Small intestine (tissue), 7 donors: ENCODE measurements around the gene PPIL4. TPM values are rescaled to one million over a fixed set of nuclear protein-coding genes. Genes with fewer than 3 reads are reported as not detected.

Source experiments
- DNase-seq, 2 donors: peaks; one replicate each; pipeline versions ENCODE4 v3.0.0 to v3.0.0-alpha.2; 2013
- FAIRE-seq: peaks from 2 replicates; lab custom pipeline; 2012; peaks lifted over from hg19 to GRCh38; lab: Jason Lieb, UNC
- H3K27ac ChIP-seq, 3 donors: one replicate each; pipeline ENCODE4 v1.5.1; 2013; ENCODE audit warnings: low read length in 2 of 3, mild to moderate bottlenecking in 2 of 3, control low read depth in 1 of 3, inconsistent platforms in 1 of 3, low read depth in 1 of 3, moderate library complexity in 1 of 3
- H3K27me3 ChIP-seq, 3 donors: one replicate each; pipeline ENCODE4 v1.6.1; 2013; ENCODE audit warnings: low read length in 3 of 3, inconsistent platforms in 1 of 3; ENCODE audit not compliant: control insufficient read depth in 3 of 3, insufficient read depth in 3 of 3
- H3K36me3 ChIP-seq, 3 donors: one replicate each; pipeline ENCODE4 v1.6.1; 2013; ENCODE audit warnings: low read length in 3 of 3, inconsistent platforms in 1 of 3, low read depth in 1 of 3, mild to moderate bottlenecking in 1 of 3, moderate library complexity in 1 of 3; ENCODE audit not compliant: control insufficient read depth in 3 of 3, insufficient read depth in 2 of 3
- H3K4me1 ChIP-seq, 3 donors: one replicate each; pipeline ENCODE4 v1.6.1; 2013; ENCODE audit warnings: low read length in 2 of 3, inconsistent platforms in 1 of 3, low read depth in 1 of 3, mild to moderate bottlenecking in 1 of 3, moderate library complexity in 1 of 3; ENCODE audit not compliant: control insufficient read depth in 3 of 3, insufficient read depth in 2 of 3
- H3K4me3 ChIP-seq, 3 donors: one replicate each; pipeline ENCODE4 v1.5.1; 2013; ENCODE audit warnings: low read length in 3 of 3, control low read depth in 1 of 3, inconsistent platforms in 1 of 3, low read depth in 1 of 3, mild to moderate bottlenecking in 1 of 3, moderate library complexity in 1 of 3
- H3K9me3 ChIP-seq, 2 donors: one replicate each; pipeline ENCODE4 v1.6.1; 2013; ENCODE audit warnings: low read depth in 1 of 2, low read length in 1 of 2; ENCODE audit not compliant: control insufficient read depth in 2 of 2, insufficient read depth in 1 of 2
- WGBS, 3 donors: extraction: QIAGEN DNeasy Blood & Tissue Kit; methylation state at CpG; one replicate each; pipeline ENCODE4 v1.1.7; 2013; 5-methylcytosine and 5-hydroxymethylcytosine counted together
- polyA plus RNA-seq, 4 donors: library from polyadenylated mRNA; stranded (reverse) in 3 of 4; unstranded in 1 of 4; fragments of 200-250 nt in 3 of 4; fragments of 120-200 nt in 1 of 4; gene quantifications; one replicate each; pipeline versions ENCODE4 v1.2.1 to v1.2.3, GENCODE V29; 2013
- donor health status: healthy with polysubstance abuse.
- donor health status: control.
- donor health status: control.
- donor health status: Bipolar disorder and iron deficiency.
- donor health status: healthy.

PPIL4 gene
- polyA plus RNA-seq, 4 donors, result 15.1 to 34.8 (median 16.2) TPM

DNA sequence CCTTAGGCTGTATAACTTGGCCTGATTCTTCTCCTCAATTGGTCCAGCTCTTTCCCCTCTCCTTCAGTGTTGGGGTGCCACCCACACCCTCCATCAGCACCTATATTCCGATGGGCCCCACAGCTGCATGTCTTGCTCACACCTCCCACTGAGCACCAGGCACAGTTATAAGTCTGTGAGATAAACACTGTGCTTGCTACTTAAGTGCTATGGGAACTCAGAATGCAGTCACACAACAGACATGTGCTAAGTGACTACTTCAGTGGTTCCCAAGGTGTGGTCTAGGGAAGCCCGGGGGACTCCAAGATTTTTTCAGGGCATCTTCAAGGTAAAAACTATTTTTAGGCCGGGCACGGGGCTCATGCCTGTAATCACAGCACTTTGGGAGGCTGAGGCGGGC lies 68.3 kb downstream of the PPIL4 start:
- 89 to 93% (median 90%) methylated on average over 5 of the region's 5 CpGs for WGBS, 3 donors
- Histone ChIP-seq H3K27ac (no peak overlapping the region), H3K4me1 (peaks cover 0 to 26% (median 7%) of the 10 kb centered on the region in 3 donors), H3K27me3 (no peaks in the 10 kb centered on the region), H3K9me3 (no peaks in the 10 kb centered on the region), H3K36me3 (no peaks in the 10 kb centered on the region), H3K4me3 (no peak overlapping the region)
- no peak for DNase-seq
- no peak for FAIRE-seq

DNA sequence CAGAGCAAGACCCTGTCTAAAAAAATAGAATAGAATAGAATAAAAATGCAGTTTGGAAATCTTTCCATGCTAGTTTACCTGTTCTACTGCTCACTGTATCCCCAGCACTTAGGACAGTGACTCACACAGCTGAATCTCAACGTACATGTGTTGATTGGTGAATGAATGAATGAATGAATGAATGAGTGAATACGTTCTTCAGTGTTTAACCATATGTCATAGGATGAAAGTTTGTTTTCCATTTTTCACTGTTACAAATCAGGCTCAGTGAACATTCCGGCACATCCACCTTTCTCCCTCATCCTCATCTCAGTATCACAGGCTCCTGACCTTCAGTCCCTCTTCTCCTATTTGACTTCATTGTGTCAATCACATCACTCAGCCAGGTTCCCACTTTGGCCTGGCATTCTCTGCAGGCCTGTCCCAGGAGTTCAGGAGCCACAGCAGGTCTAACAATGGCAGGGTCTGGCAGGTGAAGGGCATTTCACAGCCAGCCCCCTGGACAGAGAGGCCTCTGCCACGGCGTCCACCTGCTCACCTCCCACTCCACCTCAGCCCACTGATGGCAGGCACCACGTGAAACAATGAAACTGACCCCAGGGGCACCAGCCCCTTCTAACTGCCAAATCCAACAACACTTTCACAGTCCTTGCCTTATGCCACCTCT lies 68.9 kb downstream of the PPIL4 start:
- no peaks in the 10 kb centered on the region for H3K36me3 ChIP-seq
- no peaks in the 10 kb centered on the region for H3K27me3 ChIP-seq
- 65 to 79% (median 67%) methylated on average over 6 of the region's 6 CpGs for WGBS, 3 donors
- DNase-seq (no peak), FAIRE-seq (no peak)
- H3K27ac ChIP-seq, result no peak overlapping the region
- H3K4me3 ChIP-seq, result no peak overlapping the region
- no peaks in the 10 kb centered on the region for H3K9me3 ChIP-seq
- H3K4me1 ChIP-seq, result peaks cover 0 to 22% (median 7%) of the 10 kb centered on the region in 3 donors

GRCh38 chr6:149474108-149474935 lies 71.5 kb downstream of the PPIL4 start:
- Histone ChIP-seq H3K27ac (peak overlapping the region; percentile 65 to 83 (median 73)), H3K27me3 (no peaks in the 10 kb centered on the region), H3K9me3 (no peaks in the 10 kb centered on the region), H3K4me1 (peaks cover 0 to 18% (median 7%) of the 10 kb centered on the region in 3 donors), H3K4me3 (no peak overlapping the region), H3K36me3 (peaks cover 0 to 9% (median 0%) of the 10 kb centered on the region in 3 donors)
- WGBS, 3 donors, result 35 to 76% (median 39%) methylated on average over 30 of the region's 30 CpGs
- peak in 1 of 2 donors; percentile 45 for DNase-seq
- no peak for FAIRE-seq

DNA sequence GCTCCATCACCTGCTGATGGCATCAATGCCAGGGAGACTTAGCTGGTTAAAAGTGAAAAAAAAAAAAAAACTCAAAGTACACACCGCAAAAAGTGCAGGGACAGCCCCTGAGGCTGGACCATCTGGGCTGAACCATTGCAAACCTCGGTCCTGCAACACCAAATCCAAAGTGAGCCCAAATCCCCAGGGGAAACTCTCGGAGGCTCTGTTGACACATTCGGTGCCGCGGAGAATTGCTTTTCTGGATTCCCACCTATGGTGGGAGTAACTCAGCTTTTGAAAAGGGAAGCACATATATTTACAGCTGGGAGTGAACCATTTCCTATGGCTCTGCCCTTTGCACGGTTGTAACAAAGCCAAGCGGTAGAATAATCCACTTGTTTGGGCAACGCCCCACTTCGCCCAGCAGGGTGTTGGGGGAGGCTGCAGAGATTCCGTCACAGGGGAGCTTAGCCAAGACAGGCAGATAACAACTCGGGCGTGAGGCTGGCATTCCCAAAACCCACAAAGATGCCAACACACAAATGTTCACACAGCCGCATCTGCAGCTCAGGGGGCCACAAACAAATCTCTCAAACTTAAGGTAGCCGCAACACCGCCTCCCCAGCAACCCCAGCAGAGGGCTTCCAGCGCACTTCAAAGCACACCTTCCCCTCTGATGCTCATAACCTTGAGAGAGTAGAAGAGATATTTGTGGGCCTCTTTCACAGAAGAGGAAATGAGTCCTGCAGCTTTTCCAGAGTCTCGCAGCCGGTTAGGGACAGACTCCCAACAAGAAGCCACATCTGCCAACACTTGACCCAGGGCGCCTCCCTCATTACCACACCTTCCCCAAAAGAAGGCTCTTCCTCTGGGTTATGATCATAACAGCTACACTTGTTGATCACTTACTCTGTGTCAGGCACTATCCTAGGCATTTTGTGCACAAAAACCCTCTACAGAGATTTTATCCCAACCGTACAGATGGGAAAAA lies 72.5 kb downstream of the PPIL4 start:
- Histone ChIP-seq H3K27ac (peak overlapping the region; percentile 65 to 83 (median 73)), H3K4me1 (peaks cover 0 to 18% (median 7%) of the 10 kb centered on the region in 3 donors), H3K36me3 (peaks cover 0 to 11% (median 0%) of the 10 kb centered on the region in 3 donors), H3K4me3 (peak overlapping the region in 1 of 3 donors; percentile 18), H3K27me3 (no peaks in the 10 kb centered on the region), H3K9me3 (no peaks in the 10 kb centered on the region)
- 14 to 47% (median 33%) methylated on average over 21 of the region's 21 CpGs for WGBS, 3 donors
- no peak for FAIRE-seq
- peak; percentile 92 to 93 for DNase-seq

GRCh38 chr6:149472241-149472640 lies 73.6 kb downstream of the PPIL4 start:
- FAIRE-seq (no peak), DNase-seq (no peak)
- H3K4me3 ChIP-seq, result no peak overlapping the region
- H3K27ac ChIP-seq, result no peak overlapping the region
- no peaks in the 10 kb centered on the region for H3K9me3 ChIP-seq
- peaks cover 0 to 18% (median 7%) of the 10 kb centered on the region in 3 donors for H3K4me1 ChIP-seq
- 81 to 89% (median 86%) methylated on average over 5 of the region's 5 CpGs for WGBS, 3 donors
- no peaks in the 10 kb centered on the region for H3K27me3 ChIP-seq
- peaks cover 0 to 12% (median 0%) of the 10 kb centered on the region in 3 donors for H3K36me3 ChIP-seq

- WGBS, 3 donors, result 64 to 82% (median 75%) methylated on average over 3 of the region's 3 CpGs
- no peaks in the 10 kb centered on the region for H3K9me3 ChIP-seq
- H3K27ac ChIP-seq, result no peak overlapping the region
- FAIRE-seq (no peak), DNase-seq (no peak)
- no peaks in the 10 kb centered on the region for H3K27me3 ChIP-seq
- no peak overlapping the region for H3K4me3 ChIP-seq
- H3K36me3 ChIP-seq, result peaks cover 0 to 12% (median 0%) of the 10 kb centered on the region in 3 donors
- H3K4me1 ChIP-seq, result peaks cover 0 to 18% (median 7%) of the 10 kb centered on the region in 3 donors
These were observed 74.0 kb downstream of the PPIL4 start for GRCh38 chr6:149471801-149472200.

DNA sequence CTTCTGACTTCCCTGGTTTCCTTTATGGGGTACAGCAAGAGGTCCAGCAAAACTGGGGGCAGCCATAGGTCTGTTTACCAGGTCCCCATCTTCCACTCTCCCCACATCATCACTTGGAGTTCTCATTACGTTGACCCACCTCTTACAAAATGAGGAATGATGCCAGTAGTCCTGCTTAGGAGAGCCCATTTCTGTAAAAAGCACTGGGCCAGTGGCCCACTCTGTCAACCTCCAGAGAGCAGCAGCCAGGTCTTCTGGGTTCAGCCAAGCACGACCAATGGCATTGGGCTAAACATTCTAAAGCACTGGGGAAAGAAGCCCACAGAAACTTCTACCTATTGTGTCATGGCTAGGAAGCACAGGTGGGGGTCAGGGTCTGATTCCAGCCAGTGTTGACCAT lies 74.9 kb downstream of the PPIL4 start:
- FAIRE-seq, result no peak
- peaks cover 0 to 18% (median 7%) of the 10 kb centered on the region in 3 donors for H3K4me1 ChIP-seq
- no peaks in the 10 kb centered on the region for H3K9me3 ChIP-seq
- no peak overlapping the region for H3K4me3 ChIP-seq
- H3K27me3 ChIP-seq, result no peaks in the 10 kb centered on the region
- DNase-seq, result no peak
- WGBS, 3 donors, result 92 to 93% (median 93%) methylated on average over 2 of the region's 2 CpGs
- no peak overlapping the region for H3K27ac ChIP-seq
- peaks cover 0 to 13% (median 0%) of the 10 kb centered on the region in 3 donors for H3K36me3 ChIP-seq
